Vagina (tissue), 2 donors: ENCODE measurements around the gene OGN.

Experiments
- CTCF ChIP-seq, 3 experiments: fragments of 450-650 bp in 2 of 3; fragments of 200-600 bp in 1 of 3; sonication (generic) in 1 of 3; IDR thresholded peaks; one replicate each; pipeline ENCODE4 v1.5.1; 2017 to 2019; ENCODE audit warnings: antibody characterized with exemption in 3 of 3, mild to moderate bottlenecking in 2 of 3, moderate library complexity in 2 of 3
- POLR2A ChIP-seq, 2 donors: fragments of 450-650 bp; IDR thresholded peaks; one replicate each; pipeline ENCODE4 v1.6.1; 2017; ENCODE audit warnings: antibody characterized with exemption in 2 of 2, mild to moderate bottlenecking in 2 of 2, moderate library complexity in 2 of 2

- TF ChIP-seq POLR2A (IDR thresholded peaks at IDR 0.05) = no peak
- no peak for TF ChIP-seq CTCF (IDR thresholded peaks at IDR 0.05)
Measured at GRCh38 chr9:92423612-92424011, 19.2 kb upstream of the OGN start.
